ENCODE measurements around the gene PBX2.
"Not testable (repeated sequence)": the region's sequence is repeated elsewhere in the genome, so short reads cannot be mapped to it uniquely, and the experiment has no call there.

Gene PBX2

DNA sequence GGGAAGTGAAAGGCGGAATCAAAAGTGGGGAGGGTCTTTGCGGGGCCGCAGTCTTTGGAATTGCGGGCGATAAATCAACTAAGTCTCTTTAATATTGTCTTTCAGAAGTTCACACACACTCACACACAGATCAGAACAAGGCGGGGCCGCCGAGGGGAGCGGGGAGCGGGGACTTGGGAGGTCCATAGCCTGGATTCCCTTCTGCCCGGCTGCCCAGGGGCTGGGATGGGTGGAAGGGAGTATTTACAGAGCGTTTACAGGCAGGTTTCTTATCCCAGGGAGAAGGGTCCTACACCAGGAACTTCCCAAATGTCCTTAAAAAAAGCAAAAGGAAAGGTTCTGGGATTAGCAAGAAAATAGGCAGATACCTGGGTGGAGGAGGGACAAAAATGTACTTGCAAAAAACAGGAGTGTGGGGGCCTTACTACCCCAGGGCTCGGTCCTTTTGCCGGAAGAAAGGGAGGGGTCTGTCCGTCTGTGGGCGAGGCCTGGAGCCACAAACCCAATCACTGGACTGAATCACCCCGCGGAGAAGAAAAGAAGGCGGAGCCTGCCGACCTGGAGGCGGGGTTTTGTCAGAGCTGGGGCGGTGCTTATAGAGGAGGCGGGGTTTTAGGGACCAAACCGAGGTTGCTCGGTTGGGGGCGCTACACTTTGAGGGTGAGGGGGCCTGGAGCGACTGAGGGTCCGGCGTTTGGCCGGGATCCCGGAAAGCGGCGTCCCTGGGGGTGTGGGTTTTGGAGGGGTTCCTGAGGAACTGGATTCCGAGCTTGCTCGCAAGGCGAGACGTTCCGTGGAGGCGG lies 41.5 kb downstream of the PBX2 start:
- DNase-seq: no peak

DNA sequence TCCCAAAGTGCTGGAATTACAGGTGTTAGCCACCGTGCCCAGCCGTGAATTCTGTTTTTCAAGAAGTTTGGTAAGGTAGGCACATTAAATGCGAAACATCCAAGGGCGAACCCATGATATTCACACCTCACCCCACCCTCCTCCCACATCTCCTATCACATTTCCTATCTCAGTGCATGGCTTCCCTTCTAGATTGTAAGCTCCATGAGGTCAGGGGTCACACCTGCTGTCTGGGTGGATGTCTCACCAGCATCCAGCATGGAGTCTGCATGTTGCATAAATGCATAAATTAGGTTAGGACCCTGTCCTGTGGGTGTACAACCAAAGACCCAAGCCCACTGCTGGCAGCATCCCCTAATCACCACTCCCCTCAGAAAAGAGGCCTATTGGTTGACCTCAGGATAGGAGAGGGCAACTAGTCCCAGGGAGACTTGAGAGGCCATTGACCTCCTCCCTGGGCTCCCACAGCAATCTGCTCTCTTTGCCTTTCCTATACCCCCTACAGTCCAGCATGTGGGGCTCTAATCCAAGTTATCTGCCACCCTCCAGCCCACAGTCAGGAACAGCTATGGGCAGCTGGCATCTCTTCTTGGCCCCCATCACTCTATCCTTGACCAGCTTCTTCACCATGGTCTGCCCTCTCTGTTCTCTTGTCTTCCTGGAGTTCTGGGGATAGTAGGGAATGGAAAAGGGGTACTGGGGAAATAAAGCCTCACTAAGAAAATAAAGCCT lies 42.4 kb downstream of the PBX2 start:
- DNase-seq: no peak

DNA sequence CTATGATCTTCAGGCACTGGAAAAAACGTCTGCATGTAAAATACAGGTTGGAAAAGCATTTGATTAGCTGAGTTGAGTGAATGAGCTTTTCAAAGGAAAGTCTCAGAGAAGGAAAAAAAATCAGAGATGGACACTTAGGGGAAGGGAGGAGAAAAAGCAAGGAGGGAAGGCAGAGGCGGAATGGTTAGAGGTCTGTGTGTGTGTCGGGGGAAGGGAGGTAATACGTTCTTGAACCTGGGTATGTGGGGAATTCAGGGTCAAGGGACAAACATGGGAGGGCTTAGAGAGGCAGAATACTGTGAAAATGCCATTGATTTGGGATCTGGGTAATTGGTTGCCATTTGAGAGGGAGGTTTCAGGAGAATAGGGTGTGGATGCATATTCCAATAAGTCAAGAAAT lies 43.3 kb downstream of the PBX2 start:
- no peak for DNase-seq

DNA sequence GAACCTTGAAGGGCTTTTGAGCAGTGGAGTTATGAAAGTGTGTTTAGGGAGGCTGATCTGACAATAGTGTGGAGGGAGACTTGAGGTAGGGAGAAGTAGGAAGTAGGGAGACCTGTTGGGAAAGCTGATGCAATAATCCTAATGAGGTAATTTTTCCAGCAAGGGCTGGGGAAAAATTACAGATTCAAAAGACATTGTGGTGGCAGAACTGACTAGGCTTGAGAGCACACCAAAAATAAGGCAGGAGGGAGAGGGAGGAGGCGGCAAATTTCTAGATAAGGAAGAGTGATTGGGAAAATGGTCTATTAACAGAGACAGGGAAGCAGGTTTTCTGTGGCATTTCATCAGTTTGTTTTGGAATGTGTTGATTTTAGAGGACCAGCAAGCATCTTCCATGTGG lies 43.7 kb downstream of the PBX2 start:
- no peak for DNase-seq

DNA sequence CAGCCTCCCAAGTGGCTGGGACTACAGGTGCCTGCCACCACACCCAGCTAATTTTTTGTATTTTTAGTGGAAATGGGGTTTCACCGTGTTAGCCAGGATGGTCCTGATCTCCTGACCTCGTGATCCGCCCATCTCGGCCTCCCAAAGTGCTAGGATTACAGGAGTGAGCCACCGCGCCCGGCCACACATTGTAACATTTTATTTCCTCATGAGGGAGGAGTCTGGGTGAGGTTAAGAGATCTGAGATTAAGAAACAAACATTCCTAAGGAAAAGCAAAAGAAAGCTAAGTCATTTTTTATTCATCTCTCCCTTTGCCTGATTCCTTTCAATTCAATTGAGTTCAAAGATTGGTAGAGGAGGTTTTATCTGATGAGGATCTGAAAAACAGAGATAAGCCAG lies 45.8 kb downstream of the PBX2 start:
- not testable (repeated sequence) for DNase-seq

DNA sequence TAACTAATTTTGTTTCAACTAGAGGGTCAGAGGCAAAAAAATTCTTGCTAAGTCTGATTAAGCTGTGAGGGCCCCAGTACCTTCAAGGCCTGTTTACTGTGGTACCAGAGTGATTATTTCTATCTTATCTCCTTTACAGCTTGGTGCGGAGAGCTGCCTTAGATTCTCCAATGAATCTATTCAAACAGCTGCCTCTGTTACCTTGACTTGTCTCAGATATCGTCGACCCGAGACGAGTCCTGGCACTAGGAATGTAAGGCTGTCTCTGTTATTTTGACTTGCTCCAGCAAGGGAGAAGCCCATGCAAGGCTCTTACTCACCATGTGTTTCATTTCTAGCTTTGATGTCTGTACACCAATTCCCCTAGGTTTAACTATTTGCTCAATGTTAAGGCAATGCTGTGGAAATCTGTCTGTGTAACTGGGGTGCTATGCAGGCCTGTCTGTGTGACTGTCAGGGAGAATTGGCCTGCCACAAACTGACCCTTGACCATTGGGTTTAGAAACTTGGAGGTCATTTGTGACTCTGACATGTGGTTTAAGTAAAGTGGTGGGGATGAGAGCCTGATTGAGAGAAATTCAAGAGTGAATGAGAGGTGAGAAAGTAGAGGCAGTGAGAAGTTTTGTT lies 49.5 kb downstream of the PBX2 start:
- no peak for DNase-seq

DNA sequence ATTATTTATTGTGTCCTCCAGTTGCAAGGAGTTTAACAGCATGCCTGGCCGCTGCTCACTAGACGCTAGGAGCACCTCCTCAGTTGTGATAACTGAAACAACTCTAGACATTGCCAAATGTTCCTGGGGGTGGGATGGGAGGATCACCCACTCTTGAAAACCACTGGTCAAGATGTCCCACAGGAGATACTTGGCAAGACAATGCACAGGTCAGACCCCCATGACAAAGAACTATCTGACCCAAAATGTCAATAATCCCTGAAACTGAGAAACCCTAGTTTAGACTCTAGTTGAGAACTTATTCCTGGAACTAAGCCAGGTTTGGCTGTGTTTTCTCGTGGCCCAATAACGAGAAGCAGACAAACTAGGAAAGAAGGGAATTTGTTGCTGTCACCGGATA lies 50.4 kb downstream of the PBX2 start:
- DNase-seq: no peak

DNA sequence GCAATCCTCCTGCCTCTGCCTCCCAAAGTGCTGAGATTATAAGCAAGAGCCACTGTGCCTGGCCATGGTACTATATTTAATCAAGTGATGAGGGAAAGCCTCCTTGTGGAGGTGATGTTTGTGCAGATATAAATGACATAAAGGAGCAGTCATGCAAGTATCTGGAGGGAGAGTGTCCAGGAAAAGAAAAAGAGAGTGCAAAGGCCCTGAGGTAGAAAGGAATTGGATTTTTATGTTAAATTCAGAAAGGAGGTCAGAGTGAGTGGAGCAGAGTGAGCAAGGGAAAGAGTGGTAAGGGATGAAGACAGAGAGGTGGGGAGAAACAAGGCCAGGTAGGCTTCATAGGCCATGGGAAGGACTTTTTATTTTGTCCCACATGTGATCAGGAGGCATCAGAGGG lies 52.5 kb downstream of the PBX2 start:
- no peak for DNase-seq
